KG1 (cell line): ENCODE data around the gene NIM1K.
"Not testable (repeated sequence)": the region's sequence is repeated elsewhere in the genome, so short reads cannot be mapped to it uniquely, and the experiment has no call there.

ENCODE experiments used
- DNase-seq: peaks from one replicate; lab custom pipeline; 2025; lab: John Stamatoyannopoulos, UW

Gene NIM1K

GRCh38 chr5:43230707-43231106, 38.7 kb downstream of the NIM1K start:
- no peak for DNase-seq

GRCh38 chr5:43231977-43232376, 40.0 kb downstream of the NIM1K start:
- no peak for DNase-seq

GRCh38 chr5:43232943-43233833, 41.2 kb downstream of the NIM1K start:
- no peak for DNase-seq

GRCh38 chr5:43233946-43234345, 41.9 kb downstream of the NIM1K start:
- DNase-seq, result no peak

- no peak for DNase-seq
Measured at GRCh38 chr5:43236653-43237355, 44.8 kb downstream of the NIM1K start.

GRCh38 chr5:43242196-43242595, 50.2 kb downstream of the NIM1K start:
- DNase-seq, result no peak

GRCh38 chr5:43243270-43243669, 51.2 kb downstream of the NIM1K start:
- DNase-seq, result no peak

GRCh38 chr5:43244823-43245565, 53.0 kb downstream of the NIM1K start:
- no peak for DNase-seq

GRCh38 chr5:43245724-43246385, 53.8 kb downstream of the NIM1K start:
- no peak for DNase-seq

- DNase-seq, result no peak
Measured at GRCh38 chr5:43251754-43252153, 59.7 kb downstream of the NIM1K start.

- no peak for DNase-seq
Measured at GRCh38 chr5:43255704-43256103, 63.7 kb downstream of the NIM1K start.

- no peak for DNase-seq
Measured at GRCh38 chr5:43256261-43256966, 64.4 kb downstream of the NIM1K start.

- DNase-seq, result no peak
Measured at GRCh38 chr5:43258116-43258515, 66.1 kb downstream of the NIM1K start.

GRCh38 chr5:43262269-43262668, 70.2 kb downstream of the NIM1K start:
- DNase-seq, result not testable (repeated sequence)

- DNase-seq, result no peak
Measured at GRCh38 chr5:43268188-43268820, 76.3 kb downstream of the NIM1K start.

- DNase-seq, result no peak
Measured at GRCh38 chr5:43270645-43271044, 78.6 kb downstream of the NIM1K start.

- DNase-seq, result no peak
Measured at GRCh38 chr5:43273552-43273951, 81.5 kb downstream of the NIM1K start.

GRCh38 chr5:43274435-43275114, 82.5 kb downstream of the NIM1K start:
- DNase-seq, result no peak

GRCh38 chr5:43275391-43275790, 83.4 kb downstream of the NIM1K start:
- no peak for DNase-seq

- DNase-seq, result no peak
Measured at GRCh38 chr5:43279548-43280274, 87.7 kb downstream of the NIM1K start.
